Subcutaneous abdominal adipose tissue (tissue), 5 donors: ENCODE results near the gene P3H3.

Source experiments
- H3K27ac ChIP-seq: one replicate; pipeline ENCODE4 v1.7.0; 2013; ENCODE audit warnings: low read depth, mild to moderate bottlenecking, inconsistent platforms, low read length, moderate library complexity
- H3K27me3 ChIP-seq, 5 donors: one replicate each; pipeline ENCODE4 v1.7.0; 2013; ENCODE audit warnings: low read length in 5 of 5, inconsistent platforms in 1 of 5; ENCODE audit not compliant: control insufficient read depth in 5 of 5, insufficient read depth in 4 of 5
- H3K36me3 ChIP-seq, 5 donors: one replicate each; pipeline ENCODE4 v1.7.0; 2013; ENCODE audit warnings: low read length in 5 of 5; ENCODE audit not compliant: control insufficient read depth in 5 of 5, insufficient read depth in 5 of 5
- H3K4me1 ChIP-seq, 5 donors: one replicate each; pipeline ENCODE4 v1.7.0; 2013; ENCODE audit warnings: low read length in 5 of 5, mild to moderate bottlenecking in 3 of 5, moderate library complexity in 1 of 5; ENCODE audit not compliant: control insufficient read depth in 5 of 5, insufficient read depth in 5 of 5
- H3K4me3 ChIP-seq, 5 donors: one replicate each; pipeline ENCODE4 v1.7.0; 2013; ENCODE audit warnings: low read length in 5 of 5, low read depth in 1 of 5
- H3K9ac ChIP-seq, 5 donors: one replicate each; pipeline ENCODE4 v1.7.0; 2013; ENCODE audit warnings: low read length in 5 of 5, mild to moderate bottlenecking in 4 of 5, moderate library complexity in 3 of 5
- H3K9me3 ChIP-seq, 5 donors: one replicate each; pipeline ENCODE4 v1.7.0; 2013; ENCODE audit warnings: low read length in 5 of 5; ENCODE audit not compliant: control insufficient read depth in 5 of 5
- donor health status: healthy.
- donor health status: healthy.
- donor health status: healthy.
- donor health status: healthy.
- donor health status: healthy.

P3H3 gene

DNA sequence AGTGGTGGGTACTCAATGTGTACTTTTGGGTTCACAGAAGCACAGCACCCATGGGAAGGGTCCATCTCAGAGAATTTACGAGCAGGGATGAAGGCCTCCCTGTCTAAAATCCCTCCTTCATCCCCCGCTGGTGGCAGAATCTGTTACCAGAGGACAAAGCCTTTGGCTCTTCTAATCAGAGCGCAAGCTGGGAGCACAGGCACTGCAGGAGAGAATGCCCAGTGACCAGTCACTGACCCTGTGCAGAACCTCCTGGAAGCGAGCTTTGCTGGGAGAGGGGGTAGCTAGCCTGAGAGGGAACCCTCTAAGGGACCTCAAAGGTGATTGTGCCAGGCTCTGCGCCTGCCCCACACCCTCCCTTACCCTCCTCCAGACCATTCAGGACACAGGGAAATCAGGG is 8.0 kb upstream of the P3H3 start:
- Histone ChIP-seq H3K4me1 (peaks cover 0 to 15% (median 15%) of the 10 kb centered on the region in 5 donors), H3K9me3 (no peaks in the 10 kb centered on the region), H3K4me3 (no peak overlapping the region), H3K36me3 (peaks cover 0 to 27% (median 7%) of the 10 kb centered on the region in 5 donors), H3K9ac (no peak overlapping the region), H3K27me3 (peaks cover 15 to 39% (median 29%) of the 10 kb centered on the region in 5 donors), H3K27ac (no peak overlapping the region)

DNA sequence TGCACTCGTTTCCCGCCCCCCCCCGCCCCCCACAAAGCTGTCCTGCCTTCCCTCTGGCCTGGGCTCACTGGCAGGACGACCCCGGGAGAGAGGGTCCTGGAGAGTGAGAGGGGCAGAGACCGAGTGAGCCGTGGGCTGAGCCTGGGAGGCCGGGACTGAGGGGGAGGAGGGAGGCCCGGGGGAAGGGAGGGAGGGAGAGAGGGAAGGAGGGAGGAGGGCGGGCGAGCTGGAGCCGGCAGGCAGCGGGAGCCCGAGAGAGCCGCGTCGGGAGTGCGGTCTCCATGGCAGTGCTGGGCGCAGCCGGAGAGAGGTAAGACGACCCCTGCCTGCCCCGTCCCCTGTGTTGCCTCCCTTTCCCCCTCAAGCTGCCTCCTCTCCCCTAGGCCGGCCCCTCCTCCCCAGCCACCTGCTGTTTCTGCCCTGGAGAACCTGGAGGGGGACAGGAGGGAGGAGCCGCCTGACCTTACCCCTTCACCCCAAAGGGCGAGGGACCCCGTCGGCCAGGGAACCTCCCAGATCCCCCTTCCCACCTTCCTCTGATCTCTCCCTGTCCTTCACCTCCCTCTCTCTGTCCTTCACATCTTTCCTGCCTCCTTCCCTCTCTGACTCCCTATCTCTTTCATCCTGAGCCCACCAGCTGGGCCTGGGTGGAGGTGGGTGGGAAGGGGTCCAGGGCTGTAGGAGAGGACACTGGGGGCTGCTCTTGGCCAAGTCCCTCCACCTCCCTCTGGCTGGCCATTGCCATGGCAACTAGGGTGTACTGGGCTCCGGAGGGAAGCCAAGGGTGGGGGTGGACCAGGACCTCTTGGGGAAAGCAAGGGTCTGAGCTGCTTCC is 6.4 kb upstream of the P3H3 start, which contains the start of gene GPR162:
Gene GPR162 (plus strand): TSS at position 231 of the 835 bp plus-strand sequence. CDS start 2,078 bp downstream, outside the sequence.
- peak within 1 kb of the TSS in 1 of 5 donors; percentile 9 for H3K9ac ChIP-seq
- peaks cover 0 to 20% (median 15%) of the 10 kb centered on the region in 5 donors for H3K4me1 ChIP-seq
- H3K9me3 ChIP-seq: no peaks in the 10 kb centered on the region
- peaks cover 0 to 19% (median 7%) of the 10 kb centered on the region in 5 donors for H3K36me3 ChIP-seq
- peaks cover 26 to 48% (median 33%) of the 10 kb centered on the region in 5 donors for H3K27me3 ChIP-seq
- H3K4me3 ChIP-seq: peak within 1 kb of the TSS; percentile 32 to 61 (median 47)
- H3K27ac ChIP-seq: no peak within 1 kb of the TSS

DNA sequence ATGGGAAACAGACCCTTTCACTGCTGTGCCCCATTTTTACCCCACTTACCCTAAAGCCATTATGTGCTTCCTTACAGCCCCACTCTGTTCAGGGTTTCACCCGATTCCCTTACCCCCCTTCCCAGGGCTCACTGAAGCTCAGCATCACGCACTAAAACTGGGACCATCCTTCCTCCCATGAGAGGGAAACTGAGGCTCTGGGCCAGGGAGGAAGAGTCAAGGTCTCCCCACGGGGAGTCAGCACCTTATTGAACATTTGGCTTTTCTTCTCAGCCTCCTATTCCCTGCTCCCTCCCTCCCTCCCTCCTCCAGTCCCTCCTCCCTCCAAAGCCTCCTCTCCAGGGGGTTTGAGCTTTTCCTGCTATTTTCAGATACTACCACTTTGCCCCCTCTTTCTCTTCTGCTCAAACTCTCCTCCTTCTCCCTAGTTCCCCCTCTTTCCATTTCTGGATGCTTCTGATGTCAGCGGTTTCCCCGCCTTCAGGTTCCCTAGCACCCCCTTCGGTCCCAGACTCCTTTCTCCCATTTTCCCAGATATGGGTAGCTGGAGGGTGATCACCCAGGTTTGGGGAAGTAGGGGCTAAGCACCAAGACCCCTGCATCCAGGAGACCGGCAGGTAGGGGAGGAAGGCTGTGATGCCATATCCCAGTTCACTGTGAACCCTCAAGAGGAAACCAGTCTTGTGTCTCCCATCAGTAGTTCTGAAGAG is 5.6 kb upstream of the P3H3 start:
- H3K36me3 ChIP-seq: peaks cover 0 to 12% (median 4%) of the 10 kb centered on the region in 5 donors
- no peak overlapping the region for H3K9ac ChIP-seq
- H3K27ac ChIP-seq: no peak overlapping the region
- H3K4me1 ChIP-seq: peaks cover 0 to 27% (median 23%) of the 10 kb centered on the region in 5 donors
- peak overlapping the region in 1 of 5 donors; percentile 61 for H3K4me3 ChIP-seq
- no peaks in the 10 kb centered on the region for H3K9me3 ChIP-seq
- H3K27me3 ChIP-seq: peaks cover 32 to 55% (median 41%) of the 10 kb centered on the region in 5 donors

DNA sequence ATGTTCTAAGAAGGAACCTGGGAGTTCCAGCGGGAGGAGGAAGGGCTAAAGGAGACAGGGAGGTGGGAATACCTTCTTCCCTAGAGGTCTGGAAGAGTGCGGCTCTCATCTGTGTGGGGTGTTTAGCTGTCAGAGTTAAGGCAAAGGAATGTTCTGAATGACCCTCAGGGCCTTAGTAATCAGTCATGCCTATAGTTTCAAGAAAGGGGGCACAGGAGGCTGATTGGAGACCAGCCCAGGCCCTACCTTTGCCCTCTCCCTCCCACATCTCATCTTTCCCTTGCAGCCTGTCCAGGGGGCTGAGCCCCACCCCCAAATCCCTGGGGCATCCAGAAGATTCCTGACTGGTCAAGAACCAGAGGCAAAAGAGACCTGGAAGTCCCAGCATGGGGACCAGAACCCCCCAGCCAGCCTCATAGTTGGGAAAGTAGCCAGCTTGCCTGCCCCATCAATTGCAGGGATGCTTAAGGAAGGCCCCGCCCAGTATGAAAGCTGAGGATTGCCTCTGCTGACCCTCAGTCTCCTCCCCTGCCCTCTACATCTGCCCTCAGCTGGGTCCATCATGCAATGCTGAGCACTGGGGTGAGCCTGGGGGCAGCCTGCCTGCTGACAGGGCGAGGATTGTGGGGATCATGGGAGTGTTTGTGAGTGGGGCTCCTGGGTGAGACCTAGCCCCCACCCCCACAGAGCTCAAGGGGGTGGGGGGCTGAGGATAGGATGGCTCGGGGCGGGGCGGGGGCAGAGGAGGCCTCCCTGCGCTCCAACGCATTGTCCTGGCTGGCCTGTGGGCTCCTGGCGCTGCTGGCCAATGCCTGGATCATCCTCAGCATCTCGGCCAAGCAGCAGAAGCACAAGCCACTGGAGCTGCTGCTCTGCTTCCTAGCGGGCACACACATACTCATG is 4.8 kb upstream of the P3H3 start:
- H3K27ac ChIP-seq: no peak overlapping the region
- no peak overlapping the region for H3K4me3 ChIP-seq
- no peak overlapping the region for H3K9ac ChIP-seq

DNA sequence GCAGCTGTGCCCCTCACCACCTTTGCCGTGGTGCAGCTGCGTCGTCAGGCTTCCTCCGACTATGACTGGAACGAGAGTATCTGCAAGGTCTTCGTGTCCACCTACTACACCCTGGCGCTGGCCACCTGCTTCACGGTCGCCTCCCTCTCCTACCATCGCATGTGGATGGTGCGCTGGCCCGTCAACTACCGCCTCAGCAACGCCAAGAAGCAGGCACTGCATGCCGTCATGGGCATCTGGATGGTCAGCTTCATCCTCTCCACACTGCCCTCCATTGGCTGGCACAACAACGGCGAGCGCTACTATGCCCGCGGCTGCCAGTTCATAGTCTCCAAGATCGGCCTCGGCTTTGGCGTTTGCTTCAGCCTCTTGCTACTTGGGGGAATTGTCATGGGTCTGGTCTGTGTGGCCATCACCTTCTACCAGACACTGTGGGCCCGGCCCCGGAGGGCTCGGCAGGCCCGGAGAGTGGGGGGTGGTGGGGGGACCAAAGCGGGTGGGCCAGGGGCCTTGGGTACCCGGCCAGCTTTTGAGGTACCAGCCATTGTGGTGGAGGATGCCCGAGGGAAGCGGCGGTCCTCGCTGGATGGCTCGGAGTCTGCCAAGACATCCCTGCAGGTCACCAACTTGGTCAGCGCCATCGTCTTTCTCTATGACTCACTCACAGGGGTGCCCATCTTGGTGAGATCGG is 4.0 kb upstream of the P3H3 start:
- Histone ChIP-seq H3K9ac (no peak overlapping the region), H3K9me3 (no peaks in the 10 kb centered on the region), H3K27ac (no peak overlapping the region), H3K36me3 (peaks cover 0 to 4% (median 0%) of the 10 kb centered on the region in 5 donors), H3K4me1 (peaks cover 0 to 37% (median 32%) of the 10 kb centered on the region in 5 donors), H3K4me3 (no peak overlapping the region), H3K27me3 (peaks cover 36 to 61% (median 49%) of the 10 kb centered on the region in 5 donors)

More for the DNA sequence above, 4.8 kb upstream of the P3H3 start:
- H3K36me3 ChIP-seq: peaks cover 0 to 7% (median 0%) of the 10 kb centered on the region in 5 donors
- H3K27me3 ChIP-seq: peaks cover 32 to 56% (median 44%) of the 10 kb centered on the region in 5 donors
- no peaks in the 10 kb centered on the region for H3K9me3 ChIP-seq
- peaks cover 0 to 30% (median 25%) of the 10 kb centered on the region in 5 donors for H3K4me1 ChIP-seq

DNA sequence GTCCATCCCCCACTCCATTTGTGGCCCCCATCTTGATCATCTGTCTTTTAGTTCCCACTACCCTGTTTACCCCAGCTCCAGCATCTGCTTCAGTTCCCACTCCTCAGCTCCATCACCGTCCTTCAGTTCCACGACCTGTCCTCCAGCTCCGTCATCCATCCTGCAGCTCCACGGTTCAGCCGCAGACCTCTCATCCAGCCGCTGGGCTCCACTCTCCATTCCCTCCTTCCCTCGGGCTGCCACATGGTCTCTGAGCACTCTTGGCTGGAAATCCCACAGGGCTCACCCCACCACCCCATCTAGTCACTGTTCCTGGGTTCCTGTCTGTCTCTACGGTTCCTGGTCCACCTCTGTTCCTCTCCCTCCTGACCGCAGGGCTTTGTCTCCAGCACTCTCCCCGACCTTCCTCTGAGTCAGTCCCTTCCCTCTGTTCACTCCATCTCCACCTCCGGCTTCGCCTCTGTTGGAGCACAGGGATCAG is 3.3 kb upstream of the P3H3 start:
- Histone ChIP-seq H3K27me3 (peaks cover 43 to 68% (median 56%) of the 10 kb centered on the region in 5 donors), H3K36me3 (no peaks in the 10 kb centered on the region), H3K27ac (no peak overlapping the region), H3K4me1 (peaks cover 0 to 44% (median 36%) of the 10 kb centered on the region in 5 donors), H3K9ac (no peak overlapping the region), H3K4me3 (no peak overlapping the region), H3K9me3 (no peaks in the 10 kb centered on the region)

DNA sequence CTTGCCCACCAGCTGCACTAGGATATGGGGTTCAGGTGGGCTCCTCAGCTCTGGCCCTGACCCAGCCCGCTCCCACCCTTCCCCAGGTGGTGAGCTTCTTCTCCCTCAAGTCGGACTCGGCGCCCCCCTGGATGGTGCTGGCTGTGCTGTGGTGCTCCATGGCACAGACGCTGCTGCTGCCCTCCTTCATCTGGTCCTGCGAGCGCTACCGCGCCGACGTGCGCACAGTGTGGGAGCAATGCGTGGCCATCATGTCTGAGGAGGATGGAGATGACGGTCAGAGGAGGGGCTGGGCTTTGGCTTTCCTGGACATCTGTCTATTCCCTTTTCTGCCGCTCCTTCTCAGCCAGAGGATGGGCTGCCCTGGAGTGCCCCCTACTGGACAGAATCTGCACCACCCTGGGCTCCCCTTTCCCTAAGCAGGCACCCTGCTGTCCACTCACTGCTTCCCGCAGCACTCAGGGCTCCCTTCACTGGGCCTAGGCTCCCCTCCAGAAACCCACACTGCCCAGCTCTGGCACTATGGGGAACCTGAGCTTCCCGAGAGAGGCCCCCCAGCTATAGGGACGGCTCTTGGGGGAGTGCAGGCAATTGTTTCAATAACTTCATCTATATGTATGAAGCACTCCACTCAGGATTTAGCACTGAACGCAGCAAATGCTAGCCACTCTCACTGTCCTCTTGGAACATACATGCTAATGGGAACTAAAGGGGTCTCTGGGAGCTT is 2.6 kb upstream of the P3H3 start:
- Histone ChIP-seq H3K9me3 (no peaks in the 10 kb centered on the region), H3K36me3 (no peaks in the 10 kb centered on the region), H3K9ac (no peak overlapping the region), H3K4me3 (no peak overlapping the region), H3K27ac (no peak overlapping the region), H3K4me1 (peaks cover 0 to 46% (median 36%) of the 10 kb centered on the region in 5 donors), H3K27me3 (peaks cover 43 to 65% (median 62%) of the 10 kb centered on the region in 5 donors)

DNA sequence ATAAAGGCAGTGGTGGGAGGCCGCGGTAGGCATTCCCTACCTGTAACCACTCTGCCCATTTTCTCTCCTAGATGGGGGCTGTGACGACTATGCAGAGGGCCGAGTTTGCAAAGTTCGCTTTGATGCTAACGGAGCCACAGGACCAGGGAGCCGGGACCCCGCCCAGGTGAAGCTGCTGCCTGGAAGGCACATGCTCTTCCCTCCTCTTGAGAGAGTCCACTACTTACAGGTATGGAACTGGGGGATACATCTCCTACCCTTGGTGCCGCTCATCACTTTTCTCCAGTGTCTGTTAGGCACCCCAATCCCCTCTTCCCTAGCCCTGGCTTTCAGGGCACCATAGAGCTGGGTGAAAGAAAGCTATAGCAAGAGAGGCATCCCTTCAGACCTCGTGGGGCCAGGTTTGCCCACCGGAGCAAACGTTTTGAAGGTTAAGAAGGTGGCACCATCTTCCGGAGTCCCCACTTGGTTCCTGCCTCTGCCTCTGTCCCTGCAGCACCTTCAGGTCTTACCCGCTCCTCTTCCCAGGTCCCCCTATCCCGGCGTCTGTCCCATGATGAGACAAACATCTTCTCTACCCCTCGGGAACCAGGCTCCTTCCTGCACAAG is 2.0 kb upstream of the P3H3 start:
- peaks cover 0 to 44% (median 31%) of the 10 kb centered on the region in 5 donors for H3K4me1 ChIP-seq
- H3K9ac ChIP-seq: no peak overlapping the region
- no peak overlapping the region for H3K4me3 ChIP-seq
- peaks cover 43 to 64% (median 59%) of the 10 kb centered on the region in 5 donors for H3K27me3 ChIP-seq
- H3K9me3 ChIP-seq: no peaks in the 10 kb centered on the region
- H3K36me3 ChIP-seq: no peaks in the 10 kb centered on the region
- no peak overlapping the region for H3K27ac ChIP-seq
